Effector CD8-positive, alpha-beta T cell (primary cell): ENCODE results near the gene CMTM3.
"Not testable (repeated sequence)": the region's sequence is repeated elsewhere in the genome, so short reads cannot be mapped to it uniquely, and the experiment has no call there.

ENCODE experiments used
- DNase-seq: peaks from one replicate; lab custom pipeline; 2025; lab: John Stamatoyannopoulos, UW

Gene CMTM3

GRCh38 chr16:66581246-66581952 is 23.1 kb upstream of the CMTM3 start:
- DNase-seq, result no peak

- DNase-seq, result no peak
Observed at GRCh38 chr16:66585481-66586239, 18.8 kb upstream of the CMTM3 start.

- no peak for DNase-seq
Observed at GRCh38 chr16:66587881-66588600, 16.5 kb upstream of the CMTM3 start.

- DNase-seq, result peak; percentile 32
Observed at GRCh38 chr16:66588981-66589713, 15.4 kb upstream of the CMTM3 start.

DNA sequence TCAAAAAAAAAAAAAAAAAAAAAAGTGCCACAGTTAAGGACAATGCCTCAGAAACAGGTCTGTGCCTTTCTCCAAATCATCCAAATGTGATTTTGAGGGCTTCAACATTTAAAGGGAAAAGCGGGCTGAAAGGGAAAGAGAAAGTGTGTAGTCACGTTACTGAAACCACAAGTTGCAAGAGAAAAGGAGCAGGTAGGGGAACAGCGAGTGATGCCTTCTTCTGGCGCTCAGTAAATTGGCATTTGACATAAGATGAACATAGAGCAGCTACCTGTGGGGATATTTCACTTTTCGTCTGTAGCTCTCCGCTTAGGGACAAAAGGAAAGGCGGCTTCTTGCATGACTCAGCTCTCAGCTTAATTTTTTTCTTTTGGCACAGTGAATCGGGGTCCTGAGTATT is 14.2 kb upstream of the CMTM3 start:
- DNase-seq, result no peak

DNA sequence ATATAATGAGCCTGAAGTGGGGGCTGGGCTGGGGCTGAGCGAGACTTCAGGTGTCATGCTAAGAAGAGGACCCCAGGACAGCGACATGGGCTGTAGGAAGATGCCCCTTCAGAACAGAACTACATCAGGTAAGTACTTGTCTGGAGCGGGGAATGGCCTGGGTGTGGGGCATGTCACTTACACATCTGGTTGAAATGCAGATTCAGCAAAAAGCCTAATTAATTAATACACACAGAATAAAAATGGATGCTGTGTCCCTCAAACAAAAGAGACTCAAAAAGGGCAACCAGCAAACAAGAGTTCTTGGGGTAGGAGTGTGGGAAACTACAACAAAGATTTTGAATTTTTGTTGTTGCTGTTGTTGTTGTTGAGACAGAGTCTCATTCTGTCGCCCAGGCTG is 13.5 kb upstream of the CMTM3 start:
- DNase-seq, result no peak

- DNase-seq, result no peak
Observed at GRCh38 chr16:66592241-66592640, 12.3 kb upstream of the CMTM3 start.

DNA sequence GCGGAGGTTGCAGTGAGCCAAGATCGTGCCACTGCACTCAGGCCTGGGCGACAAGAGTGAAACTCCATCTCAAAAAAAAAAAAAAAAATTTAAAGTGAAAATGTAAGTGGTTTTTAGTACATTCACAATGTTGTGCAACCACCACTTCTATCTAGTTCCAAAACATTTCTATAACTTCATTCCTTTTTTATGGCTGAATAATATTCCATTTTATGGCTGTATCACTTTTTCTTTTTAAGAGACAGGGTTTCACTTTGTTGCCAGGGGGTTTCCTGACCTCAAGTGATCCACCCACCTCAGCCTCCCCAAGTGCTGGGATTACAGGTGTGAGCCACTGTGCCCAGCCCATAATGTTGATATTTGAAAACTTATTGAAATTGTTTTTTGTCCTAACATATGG is 11.7 kb upstream of the CMTM3 start:
- no peak for DNase-seq

DNA sequence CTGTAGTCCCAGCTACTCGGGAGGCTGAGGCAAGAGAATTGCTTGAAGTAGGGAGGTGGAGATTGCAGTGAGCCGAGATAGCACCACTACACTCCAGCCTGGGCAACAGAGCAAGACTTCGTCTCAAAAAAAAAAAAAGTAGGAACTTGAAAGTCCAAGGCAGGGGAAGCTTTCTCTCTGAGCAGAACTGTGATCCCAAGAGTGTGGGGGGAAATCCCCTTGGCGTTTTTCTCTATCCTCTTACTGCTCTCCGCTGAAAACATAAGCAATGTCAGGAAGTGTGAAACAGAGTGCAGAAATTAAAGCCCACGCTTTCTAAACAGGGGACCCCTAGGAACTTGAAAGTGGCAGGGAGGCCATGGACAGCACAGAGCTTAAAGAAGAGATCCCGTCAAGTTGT is 9.8 kb upstream of the CMTM3 start:
- no peak for DNase-seq

- not testable (repeated sequence) for DNase-seq
Observed at GRCh38 chr16:66596559-66596958, 7.9 kb upstream of the CMTM3 start.

DNA sequence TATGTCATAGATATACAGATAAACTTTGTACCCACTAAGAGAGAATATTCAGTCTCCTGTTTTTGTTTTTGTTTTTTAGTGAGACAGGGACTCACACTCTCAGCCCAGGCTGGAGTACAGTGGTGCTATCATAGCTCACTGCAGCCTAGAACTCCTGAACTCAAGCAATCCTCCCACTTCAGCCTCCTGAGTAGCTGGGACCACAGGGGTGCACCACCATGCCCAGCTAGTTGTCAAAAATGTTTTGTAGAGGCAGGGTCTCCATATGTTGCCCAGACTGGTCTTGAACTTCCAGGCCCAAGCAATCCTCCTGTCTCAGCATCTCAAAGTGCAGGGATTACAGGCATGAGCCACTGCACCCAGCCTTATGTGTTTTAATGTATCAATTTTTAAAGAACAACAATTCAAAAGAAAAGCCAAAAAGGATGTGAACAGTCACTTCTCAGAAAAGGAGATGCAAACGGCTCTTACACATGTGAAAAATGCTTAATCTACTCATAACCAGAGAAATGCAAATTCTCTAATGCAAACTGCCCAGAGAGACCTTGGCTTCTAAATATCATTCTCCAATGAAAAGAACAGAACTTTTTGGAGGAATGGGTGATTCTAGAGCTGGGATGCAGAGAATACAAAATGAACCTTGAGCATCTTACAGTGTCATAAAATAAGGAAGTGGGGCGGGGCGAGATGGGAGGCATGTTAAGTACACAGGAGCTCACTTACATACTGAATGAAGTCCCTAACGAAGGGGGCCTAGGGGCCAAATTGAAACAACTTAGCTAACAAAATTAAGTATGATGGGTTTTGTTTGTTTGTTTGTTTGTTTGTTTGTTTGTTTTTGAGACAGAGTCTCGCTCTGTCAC is 7.3 kb upstream of the CMTM3 start:
- no peak for DNase-seq

DNA sequence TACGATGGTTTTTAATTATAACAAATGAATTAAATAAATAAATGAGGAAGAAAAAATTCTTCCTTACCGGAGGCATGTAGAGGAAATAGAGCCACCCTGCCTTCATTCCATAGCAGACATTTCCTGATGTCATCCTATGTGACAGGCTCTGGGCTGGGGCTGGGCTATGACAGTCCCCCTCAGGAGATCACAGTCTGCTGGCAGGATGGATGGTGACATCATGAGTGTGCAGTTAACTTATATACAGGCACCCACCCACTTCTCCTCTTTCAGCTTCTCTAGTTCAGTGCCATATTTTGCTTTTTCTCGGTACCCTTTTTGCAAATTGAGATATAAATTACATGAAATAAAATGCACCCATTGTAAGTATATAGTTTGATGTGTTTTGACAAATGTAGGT is 6.4 kb upstream of the CMTM3 start:
- DNase-seq, result no peak

DNA sequence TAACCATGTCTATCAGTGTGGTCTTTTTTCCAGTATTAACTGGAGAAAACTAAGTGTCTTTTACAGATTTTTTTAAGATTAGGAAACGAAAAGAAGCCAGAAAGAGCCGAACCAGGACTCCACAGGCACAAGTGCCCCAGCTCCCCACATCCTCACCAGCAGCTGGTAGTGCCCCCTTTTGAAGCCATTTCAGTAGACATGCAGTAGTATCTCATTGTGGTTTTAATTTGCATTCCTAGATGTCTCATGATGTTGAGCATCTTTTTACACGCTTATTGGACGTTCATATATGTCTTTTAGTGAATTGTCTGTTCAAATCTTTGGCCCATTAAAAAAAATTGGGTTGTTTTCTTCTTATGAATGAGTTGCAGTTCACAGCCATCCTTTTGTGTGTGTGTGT is 4.8 kb upstream of the CMTM3 start:
- no peak for DNase-seq

DNA sequence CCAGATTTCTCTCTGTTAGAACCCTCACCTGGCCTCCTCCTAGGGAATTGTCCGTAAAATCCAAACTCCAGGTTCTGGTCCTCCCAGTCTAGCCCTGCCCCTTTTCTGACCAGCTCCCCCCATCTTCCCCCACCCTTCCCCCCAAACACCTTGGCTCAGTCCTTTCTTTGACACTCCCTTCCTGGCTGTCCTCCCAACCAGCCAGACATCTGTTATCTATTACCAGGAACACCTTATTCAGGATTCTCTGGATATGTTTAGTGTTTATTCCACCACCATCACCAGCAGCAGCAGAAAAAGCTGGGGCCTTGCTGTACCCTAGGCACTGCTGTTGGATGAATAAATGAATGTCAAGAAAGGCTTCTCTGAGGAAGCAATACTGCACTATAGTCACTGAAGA is 4.0 kb upstream of the CMTM3 start:
- no peak for DNase-seq

- DNase-seq, result no peak
Observed at GRCh38 chr16:66601471-66601870, 3.0 kb upstream of the CMTM3 start.

- peak; percentile 44 for DNase-seq
Observed at GRCh38 chr16:66603537-66604375, 748 bp upstream of the CMTM3 start.

DNA sequence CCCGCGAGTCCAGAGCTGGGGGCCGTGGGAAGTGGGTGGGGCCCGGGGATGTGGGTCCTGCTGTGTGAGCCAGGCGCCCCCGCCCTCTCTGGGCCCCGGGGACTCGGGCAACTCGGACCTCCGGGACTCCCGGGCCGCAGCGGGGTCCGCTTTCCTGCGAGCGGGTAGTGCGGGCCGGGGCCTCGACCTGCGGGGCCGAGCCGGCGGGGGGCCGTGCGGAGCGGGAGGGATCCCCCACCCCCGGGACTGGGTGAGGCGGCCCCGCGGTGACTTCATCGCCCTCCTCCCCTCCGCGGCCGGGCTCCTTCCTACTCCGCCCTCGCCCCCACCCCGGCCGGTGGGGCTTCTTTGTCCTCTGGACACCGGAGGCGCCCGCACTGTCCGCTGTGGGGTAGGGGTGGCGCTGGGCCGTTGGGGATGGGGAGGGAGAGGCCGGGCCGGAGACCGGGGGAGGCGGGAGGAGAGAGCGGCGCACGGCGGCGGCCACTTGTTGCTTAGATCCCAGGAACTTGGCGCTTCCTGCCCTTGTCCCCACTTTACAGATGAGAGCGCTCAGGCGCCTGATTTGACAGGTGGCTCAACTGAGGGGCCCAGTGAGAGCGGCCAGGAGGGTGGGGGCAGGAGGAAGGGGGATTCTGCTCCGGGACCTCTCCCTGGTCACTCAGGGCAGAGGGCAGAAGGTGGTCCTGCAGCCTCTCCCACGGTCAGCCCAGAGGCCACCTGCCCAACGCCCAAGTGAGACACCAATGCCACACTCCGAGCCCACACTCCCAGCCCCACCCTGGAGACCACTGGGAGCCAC is 874 bp downstream of the CMTM3 start:
- DNase-seq, result peak; percentile 36

DNA sequence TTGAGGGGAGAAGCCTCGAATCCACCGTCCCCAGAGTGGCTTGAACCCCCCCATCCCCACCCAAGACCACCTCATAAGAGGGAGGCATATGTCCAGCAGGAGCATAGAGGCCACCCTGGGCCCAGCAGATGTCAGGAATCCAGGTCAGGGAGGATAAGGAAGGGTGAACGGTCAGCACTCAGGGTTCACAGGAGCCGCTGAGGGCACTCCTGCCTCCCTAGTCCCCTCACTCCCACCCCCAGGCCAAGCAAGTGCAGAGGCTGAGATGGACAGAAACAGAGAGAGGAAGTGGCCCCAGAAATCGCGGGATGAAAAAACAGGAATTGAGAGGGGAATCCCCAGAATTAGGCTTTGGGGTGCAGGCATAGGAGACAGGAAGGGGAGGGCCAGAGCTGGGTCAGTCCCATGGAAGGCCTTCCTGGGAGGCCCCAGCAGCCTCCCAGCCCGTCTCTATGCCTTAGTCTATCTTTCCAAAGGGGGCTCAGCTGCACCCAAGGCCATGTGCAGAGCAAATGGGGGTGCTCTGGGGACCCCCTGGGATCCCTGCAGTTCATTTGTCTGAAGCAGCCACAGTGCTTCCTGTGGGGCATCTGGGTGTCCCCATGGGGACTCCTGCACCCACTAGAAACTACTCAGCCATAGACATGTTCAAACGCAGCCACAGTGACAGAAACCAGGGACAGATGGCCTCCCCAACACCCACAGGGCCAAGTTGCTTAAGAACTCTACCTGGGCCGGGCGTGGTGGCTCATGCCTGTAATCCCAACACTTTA is 1.7 kb downstream of the CMTM3 start:
- DNase-seq, result no peak
